ENCODE results near the gene NSUN2. TPM values are rescaled to one million over a fixed set of nuclear protein-coding genes. Genes with fewer than 3 reads are reported as not detected.
"Not testable (repeated sequence)": the region's sequence is repeated elsewhere in the genome, so short reads cannot be mapped to it uniquely, and the experiment has no call there.

NSUN2 gene
- total and polyA plus RNA-seq, 2 experiments from 2014 or later = 37.7 to 47.2 TPM

- TF ChIP-seq CTCF (IDR thresholded peaks at IDR 0.05; ENCODE audit: low read depth, low read length) = no peak
- H3K9me3 ChIP-seq (ENCODE audit: low read depth) = no peaks in the 10 kb centered on the region
- no peaks in the 10 kb centered on the region for H3K36me3 ChIP-seq
- H3K27me3 ChIP-seq = no peaks in the 10 kb centered on the region
- no peak overlapping the region for H3K27ac ChIP-seq
- peak in 1 of 2 donors; percentile 8 for DNase-seq (ENCODE audit: low read depth in 1 of 2, low spot score in 1 of 2)
- no peaks in the 10 kb centered on the region for H3K4me1 ChIP-seq (ENCODE audit: low read depth)
- no peak overlapping the region for H3K4me3 ChIP-seq
These were observed 23.8 kb upstream of the NSUN2 start for GRCh38 chr5:6656680-6657079.

- TF ChIP-seq CTCF (IDR thresholded peaks at IDR 0.05; ENCODE audit: low read depth, low read length) = no peak
- DNase-seq (ENCODE audit: low read depth in 1 of 2, low spot score in 1 of 2) = no peak
- no peaks in the 10 kb centered on the region for H3K36me3 ChIP-seq
- no peaks in the 10 kb centered on the region for H3K27me3 ChIP-seq
- no peak overlapping the region for H3K27ac ChIP-seq
- H3K4me1 ChIP-seq (ENCODE audit: low read depth) = no peaks in the 10 kb centered on the region
- no peaks in the 10 kb centered on the region for H3K9me3 ChIP-seq (ENCODE audit: low read depth)
- H3K4me3 ChIP-seq = no peak overlapping the region
These were observed 22.6 kb upstream of the NSUN2 start for GRCh38 chr5:6655432-6655831.

- H3K4me3 ChIP-seq = no peak overlapping the region
- no peaks in the 10 kb centered on the region for H3K4me1 ChIP-seq (ENCODE audit: low read depth)
- DNase-seq (ENCODE audit: low read depth in 1 of 2, low spot score in 1 of 2) = no peak
- no peaks in the 10 kb centered on the region for H3K27me3 ChIP-seq
- H3K9me3 ChIP-seq (ENCODE audit: low read depth) = no peaks in the 10 kb centered on the region
- TF ChIP-seq CTCF (IDR thresholded peaks at IDR 0.05; ENCODE audit: low read depth, low read length) = no peak
- H3K36me3 ChIP-seq = no peaks in the 10 kb centered on the region
- no peak overlapping the region for H3K27ac ChIP-seq
These were observed 19.2 kb upstream of the NSUN2 start for GRCh38 chr5:6652025-6652424.

GRCh38 chr5:6649681-6650080 is 16.8 kb upstream of the NSUN2 start:
- no peaks in the 10 kb centered on the region for H3K4me1 ChIP-seq (ENCODE audit: low read depth)
- H3K9me3 ChIP-seq (ENCODE audit: low read depth) = no peaks in the 10 kb centered on the region
- no peak overlapping the region for H3K4me3 ChIP-seq
- H3K27me3 ChIP-seq = no peaks in the 10 kb centered on the region
- no peak overlapping the region for H3K27ac ChIP-seq
- DNase-seq (ENCODE audit: low read depth in 1 of 2, low spot score in 1 of 2) = no peak
- TF ChIP-seq CTCF (IDR thresholded peaks at IDR 0.05; ENCODE audit: low read depth, low read length) = no peak
- no peaks in the 10 kb centered on the region for H3K36me3 ChIP-seq

- peak in 1 of 2 donors; percentile 42 for DNase-seq (ENCODE audit: low read depth in 1 of 2, low spot score in 1 of 2)
- no peak for TF ChIP-seq CTCF (IDR thresholded peaks at IDR 0.05; ENCODE audit: low read depth, low read length)
- H3K36me3 ChIP-seq = no peaks in the 10 kb centered on the region
- H3K27ac ChIP-seq = no peak overlapping the region
- H3K4me1 ChIP-seq (ENCODE audit: low read depth) = no peaks in the 10 kb centered on the region
- H3K4me3 ChIP-seq = no peak overlapping the region
- H3K9me3 ChIP-seq (ENCODE audit: low read depth) = no peaks in the 10 kb centered on the region
- H3K27me3 ChIP-seq = no peaks in the 10 kb centered on the region
These were observed 16.3 kb upstream of the NSUN2 start for GRCh38 chr5:6649186-6649585.

GRCh38 chr5:6645571-6646362 is 12.9 kb upstream of the NSUN2 start:
- H3K27ac ChIP-seq; H3K9me3 ChIP-seq (ENCODE audit: low read depth); H3K36me3 ChIP-seq; H3K4me1 ChIP-seq (ENCODE audit: low read depth); H3K4me3 ChIP-seq; H3K27me3 ChIP-seq: not testable (repeated sequence)
- DNase-seq (ENCODE audit: low read depth in 1 of 2, low spot score in 1 of 2) = peak in 1 of 2 donors; percentile 44

All from cardiac muscle cell (in vitro differentiated cells and primary cell).